OCI-LY1 (cell line): ENCODE measurements around the gene DNLZ.

Experiments used
- H2AFZ ChIP-seq: fragments of 200-600 bp; sonication (generic), shearing (Covaris generic); 2 replicates; pipeline ENCODE4 v1.6.0; 2014; ENCODE audit warnings: antibody characterized with exemption, mild to moderate bottlenecking, low read length
- H3F3A ChIP-seq: fragments of 200-600 bp; sonication (generic), shearing (Covaris generic); 2 replicates; pipeline ENCODE4 v1.6.0; 2014; ENCODE audit warnings: mild to moderate bottlenecking, antibody characterized with exemption, low read length, moderate library complexity; ENCODE audit not compliant: insufficient read depth
- H3K27ac ChIP-seq: fragments of 200-600 bp; sonication (generic); 2 replicates; pipeline ENCODE4 v1.5.1; 2014; ENCODE audit warnings: low read length, mixed run types, mild to moderate bottlenecking, low read depth; ENCODE audit not compliant: poor library complexity, severe bottlenecking
- H3K27me3 ChIP-seq: fragments of 200-600 bp; sonication (generic); 2 replicates; pipeline ENCODE4 v1.6.0; 2014; ENCODE audit warnings: antibody characterized with exemption, mild to moderate bottlenecking, low read length, moderate library complexity; ENCODE audit not compliant: insufficient read depth
- H3K36me3 ChIP-seq: fragments of 200-600 bp; sonication (generic); 2 replicates; pipeline ENCODE4 v1.6.1; 2014; ENCODE audit warnings: mild to moderate bottlenecking, antibody characterized with exemption, low read length, moderate library complexity, mixed read lengths; ENCODE audit not compliant: insufficient read depth
- H3K4me1 ChIP-seq: fragments of 200-600 bp; sonication (generic); 2 replicates; pipeline ENCODE4 v1.5.1; 2014; ENCODE audit warnings: mild to moderate bottlenecking, low read length, moderate library complexity; ENCODE audit not compliant: insufficient read depth, severe bottlenecking
- H3K4me2 ChIP-seq: fragments of 200-600 bp; sonication (generic), shearing (Covaris generic); 2 replicates; pipeline ENCODE4 v1.6.1; 2014; ENCODE audit warnings: low read length
- H3K4me3 ChIP-seq: fragments of 200-600 bp; sonication (generic); 2 replicates; pipeline ENCODE4 v1.5.1; 2014; ENCODE audit warnings: low read length, low read depth, mild to moderate bottlenecking, mixed read lengths; ENCODE audit not compliant: poor library complexity, severe bottlenecking
- H3K79me2 ChIP-seq: fragments of 200-600 bp; shearing (Covaris generic); 2 replicates; pipeline ENCODE4 v1.6.1; 2016; ENCODE audit warnings: mixed run types, low read length, mixed read lengths; ENCODE audit not compliant: insufficient read depth
- H3K9ac ChIP-seq: fragments of 200-600 bp; sonication (generic), shearing (Covaris generic); 2 replicates; pipeline ENCODE4 v1.6.1; 2014; ENCODE audit warnings: mild to moderate bottlenecking, low read length, mixed read lengths
- H3K9me2 ChIP-seq: fragments of 200-600 bp; sonication (generic), shearing (Covaris generic); 2 replicates; pipeline ENCODE4 v1.6.1; 2014; ENCODE audit warnings: low read depth, mild to moderate bottlenecking, low read length, mixed read lengths
- H3K9me3 ChIP-seq: fragments of 200-600 bp; shearing (Covaris generic); 2 replicates; pipeline ENCODE4 v1.6.1; 2014; ENCODE audit warnings: low read length, mixed read lengths
- H4K20me1 ChIP-seq: fragments of 200-600 bp; sonication (generic), shearing (Covaris generic); 2 replicates; pipeline ENCODE4 v1.6.0; 2016; ENCODE audit warnings: mild to moderate bottlenecking, low read length; ENCODE audit not compliant: insufficient read depth
- CTCF ChIP-seq: fragments of 200-600 bp; sonication (generic), shearing (Covaris generic); IDR thresholded peaks from 2 replicates; pipeline ENCODE4 v1.5.1; 2017; ENCODE audit warnings: mild to moderate bottlenecking, antibody characterized with exemption, low read length, moderate library complexity, mixed read lengths
- EZH2 ChIP-seq: fragments of 200-600 bp; sonication (generic), shearing (Covaris generic); IDR thresholded peaks from 2 replicates; pipeline ENCODE4 v1.8.0; 2017; ENCODE audit warnings: borderline replicate concordance, mixed run types, mild to moderate bottlenecking, antibody characterized with exemption, low read length, moderate library complexity, mixed read lengths

The DNLZ gene

GRCh38 chr9:136371533-136371880, 8.0 kb upstream of the DNLZ start:
- peaks cover 25% of the 10 kb centered on the region for H3K36me3 ChIP-seq
- H3K4me3 ChIP-seq = no peak overlapping the region
- H3K4me1 ChIP-seq = no peaks in the 10 kb centered on the region
- H4K20me1 ChIP-seq = no peaks in the 10 kb centered on the region
- TF ChIP-seq CTCF = no peak
- no peak for TF ChIP-seq EZH2
- H3K9ac ChIP-seq = no peak overlapping the region
- H2AFZ ChIP-seq = no peak overlapping the region
- H3K9me2 ChIP-seq = no peaks in the 10 kb centered on the region
- no peaks in the 10 kb centered on the region for H3K9me3 ChIP-seq
- peaks cover 10% of the 10 kb centered on the region; the same call in 1 of the 2 replicates for H3K27me3 ChIP-seq
- H3K27ac ChIP-seq = no peak overlapping the region
- no peaks in the 10 kb centered on the region for H3F3A ChIP-seq
- H3K4me2 ChIP-seq = no peak overlapping the region
- H3K79me2 ChIP-seq = no peaks in the 10 kb centered on the region

GRCh38 chr9:136370687-136371532, 7.4 kb upstream of the DNLZ start:
- no peak for TF ChIP-seq CTCF
- TF ChIP-seq EZH2 = no peak
- Histone ChIP-seq H3K27ac (no peak overlapping the region), H3K4me3 (no peak overlapping the region), H3K9ac (no peak overlapping the region), H3K4me1 (no peaks in the 10 kb centered on the region), H3K36me3 (peaks cover 21% of the 10 kb centered on the region), H3K79me2 (no peaks in the 10 kb centered on the region), H3K27me3 (peaks cover 10% of the 10 kb centered on the region; the same call in 1 of the 2 replicates), H4K20me1 (no peaks in the 10 kb centered on the region), H3K9me3 (no peaks in the 10 kb centered on the region), H2AFZ (no peak overlapping the region), H3K9me2 (no peaks in the 10 kb centered on the region), H3F3A (no peaks in the 10 kb centered on the region), H3K4me2 (no peak overlapping the region)

- H3K27me3 ChIP-seq = peaks cover 10% of the 10 kb centered on the region; the same call in 1 of the 2 replicates
- no peak overlapping the region for H3K27ac ChIP-seq
- H3F3A ChIP-seq = no peaks in the 10 kb centered on the region
- no peaks in the 10 kb centered on the region for H3K4me1 ChIP-seq
- TF ChIP-seq CTCF (no peak), EZH2 (no peak)
- H4K20me1 ChIP-seq = no peaks in the 10 kb centered on the region
- H3K79me2 ChIP-seq = no peaks in the 10 kb centered on the region
- H3K4me2 ChIP-seq = no peak overlapping the region
- no peak overlapping the region for H3K9ac ChIP-seq
- H2AFZ ChIP-seq = no peak overlapping the region
- peaks cover 12% of the 10 kb centered on the region; the same call in 1 of the 2 replicates for H3K36me3 ChIP-seq
- no peak overlapping the region for H3K4me3 ChIP-seq
- H3K9me3 ChIP-seq = no peaks in the 10 kb centered on the region
- H3K9me2 ChIP-seq = no peaks in the 10 kb centered on the region
These were observed 6.5 kb upstream of the DNLZ start for GRCh38 chr9:136370037-136370436.
